ENCODE data around the gene TNS2.

DNA sequence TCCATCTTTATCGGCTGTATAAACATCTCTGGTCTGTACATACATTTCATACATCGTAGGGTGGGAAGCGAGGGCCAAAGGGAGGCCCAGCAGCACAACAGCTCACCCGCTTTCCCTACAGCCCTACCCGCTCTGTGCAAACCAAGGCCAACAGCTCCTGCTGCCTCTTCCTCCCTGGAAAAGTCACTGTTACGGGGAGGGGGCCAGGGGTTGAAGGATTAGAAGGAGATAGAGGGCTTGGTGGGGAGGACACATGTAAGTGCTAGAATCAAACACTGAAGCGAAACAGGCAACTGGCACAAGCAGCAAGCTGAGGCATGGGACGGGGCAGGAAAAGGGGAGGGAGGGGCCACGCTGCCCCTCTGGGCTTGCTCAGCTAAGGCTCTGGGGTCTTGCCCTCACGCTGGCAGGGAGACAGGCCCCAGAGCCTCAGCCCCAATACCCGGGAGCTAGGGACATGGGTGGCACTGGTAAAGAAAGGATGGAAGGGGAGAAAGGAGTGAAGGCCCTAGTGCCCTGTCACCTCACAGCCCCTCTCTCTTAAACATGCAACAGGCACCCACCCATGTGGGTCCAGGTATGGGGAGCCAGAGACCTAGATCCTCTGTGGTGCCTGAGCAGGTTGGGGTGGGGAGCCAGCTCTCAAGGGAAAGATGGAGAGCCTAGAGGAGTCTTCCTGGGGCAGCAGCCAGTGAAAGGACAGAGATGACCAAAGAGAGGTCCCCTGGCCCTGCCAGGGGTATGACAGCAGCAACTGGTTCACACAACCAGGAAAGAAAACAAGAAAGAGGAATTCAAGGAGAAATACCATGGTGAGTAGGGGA lies 15.0 kb downstream of the TNS2 start:
- TF ChIP-seq GATA3 (IDR thresholded peaks at IDR 0.05; ENCODE audit: low read depth, low read length) = no peak
- TF ChIP-seq GATA2 (IDR thresholded peaks at IDR 0.05; ENCODE audit: low read depth, low read length) = no peak

Measured in SH-SY5Y (cell line).